ENCODE data around the gene EFCAB11. TPM values are rescaled to one million over a fixed set of nuclear protein-coding genes. Genes with fewer than 3 reads are reported as not detected.

EFCAB11 gene
- total and polyA plus RNA-seq, 2 donors (not counting 3 experiments of a cell fraction or from before 2014, with no cell fraction given) = 2.8 to 6.3 TPM

DNA sequence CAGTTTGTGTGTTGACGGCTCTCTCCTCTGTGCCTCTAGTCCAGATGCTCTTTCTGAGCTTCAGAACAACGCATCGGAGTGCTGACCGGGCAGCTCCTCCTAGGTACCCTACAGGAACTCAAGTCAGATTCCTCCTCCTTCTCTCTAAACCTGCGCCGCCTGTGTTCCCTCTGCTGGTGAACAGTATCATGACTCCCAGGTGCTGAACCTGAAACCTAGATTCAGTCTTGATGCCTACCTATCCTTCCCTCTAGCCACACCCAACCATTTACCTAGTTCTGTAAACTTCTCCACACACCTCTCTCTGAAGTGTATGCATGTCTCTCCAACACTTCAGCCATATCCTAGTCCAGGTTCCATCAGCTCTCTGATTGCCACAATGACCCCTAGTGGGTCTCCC lies 112.7 kb downstream of the EFCAB11 start:
- Histone ChIP-seq H2AFZ (ENCODE audit: low read depth, low read length) (no peak overlapping the region), H3K4me2 (ENCODE audit: insufficient read depth, low read length) (no peak overlapping the region), H3K4me1 (ENCODE audit: control insufficient read depth, extremely low read depth, insufficient read depth, low read length) (no peaks in the 10 kb centered on the region), H3K9me3 (replicated peaks; ENCODE audit: control insufficient read depth, insufficient read depth, low read length) (no peaks in the 10 kb centered on the region), H3K79me2 (ENCODE audit: control insufficient read depth, insufficient read depth, low read length) (no peaks in the 10 kb centered on the region), H3K36me3 (ENCODE audit: control insufficient read depth in 2 of 2, extremely low read depth in 1 of 2, insufficient read depth in 2 of 2, low read length in 2 of 2) (no peaks in the 10 kb centered on the region), H3K27me3 (ENCODE audit: control insufficient read depth in 2 of 2, insufficient read depth in 2 of 2, low read length in 2 of 2) (no peaks in the 10 kb centered on the region), H3K27ac (ENCODE audit: insufficient read depth, low read depth, low read length) (no peak overlapping the region), H3K9ac (replicated peaks; ENCODE audit: extremely low read depth, insufficient read depth, low read length) (no peak overlapping the region), H4K20me1 (replicated peaks; ENCODE audit: control insufficient read depth, extremely low read depth, insufficient read depth, low read length) (no peaks in the 10 kb centered on the region), H3K4me3 (replicated peaks in 1 of 3; ENCODE audit: insufficient read depth in 1 of 3, low read depth in 1 of 3, low read length in 3 of 3) (no peak overlapping the region), H3K9me1 (replicated peaks; ENCODE audit: control insufficient read depth, extremely low read depth, insufficient read depth, low read length) (no peaks in the 10 kb centered on the region)
- TF ChIP-seq GATA2 (IDR thresholded peaks at IDR 0.05; ENCODE audit: insufficient read depth, insufficient read length, low read depth, low read length) = no peak
- TF ChIP-seq, protein P1, sequence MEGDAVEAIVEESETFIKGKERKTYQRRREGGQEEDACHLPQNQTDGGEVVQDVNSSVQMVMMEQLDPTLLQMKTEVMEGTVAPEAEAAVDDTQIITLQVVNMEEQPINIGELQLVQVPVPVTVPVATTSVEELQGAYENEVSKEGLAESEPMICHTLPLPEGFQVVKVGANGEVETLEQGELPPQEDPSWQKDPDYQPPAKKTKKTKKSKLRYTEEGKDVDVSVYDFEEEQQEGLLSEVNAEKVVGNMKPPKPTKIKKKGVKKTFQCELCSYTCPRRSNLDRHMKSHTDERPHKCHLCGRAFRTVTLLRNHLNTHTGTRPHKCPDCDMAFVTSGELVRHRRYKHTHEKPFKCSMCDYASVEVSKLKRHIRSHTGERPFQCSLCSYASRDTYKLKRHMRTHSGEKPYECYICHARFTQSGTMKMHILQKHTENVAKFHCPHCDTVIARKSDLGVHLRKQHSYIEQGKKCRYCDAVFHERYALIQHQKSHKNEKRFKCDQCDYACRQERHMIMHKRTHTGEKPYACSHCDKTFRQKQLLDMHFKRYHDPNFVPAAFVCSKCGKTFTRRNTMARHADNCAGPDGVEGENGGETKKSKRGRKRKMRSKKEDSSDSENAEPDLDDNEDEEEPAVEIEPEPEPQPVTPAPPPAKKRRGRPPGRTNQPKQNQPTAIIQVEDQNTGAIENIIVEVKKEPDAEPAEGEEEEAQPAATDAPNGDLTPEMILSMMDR (IDR thresholded peaks at IDR 0.05; ENCODE audit: extremely low read depth in 1 of 2, insufficient read depth in 1 of 2, low read depth in 1 of 2, low read length in 2 of 2) = no peak
- DNase-seq (ENCODE audit: low read depth, low spot score) = no peak
- no TSS peak for BruUV-seq (replicated peaks)
- ChIA-PET CTCF (no interaction called here), POLR2A (no interaction called here)
- no peak for FAIRE-seq
- dilution Hi-C loops (cut with MboI; ENCODE audit: extremely low pct_ligation_motif_present, low sequenced_read_pairs) (no loop called here), intact Hi-C loops (cut with micrococcal nuclease) (no loop called here)

DNA sequence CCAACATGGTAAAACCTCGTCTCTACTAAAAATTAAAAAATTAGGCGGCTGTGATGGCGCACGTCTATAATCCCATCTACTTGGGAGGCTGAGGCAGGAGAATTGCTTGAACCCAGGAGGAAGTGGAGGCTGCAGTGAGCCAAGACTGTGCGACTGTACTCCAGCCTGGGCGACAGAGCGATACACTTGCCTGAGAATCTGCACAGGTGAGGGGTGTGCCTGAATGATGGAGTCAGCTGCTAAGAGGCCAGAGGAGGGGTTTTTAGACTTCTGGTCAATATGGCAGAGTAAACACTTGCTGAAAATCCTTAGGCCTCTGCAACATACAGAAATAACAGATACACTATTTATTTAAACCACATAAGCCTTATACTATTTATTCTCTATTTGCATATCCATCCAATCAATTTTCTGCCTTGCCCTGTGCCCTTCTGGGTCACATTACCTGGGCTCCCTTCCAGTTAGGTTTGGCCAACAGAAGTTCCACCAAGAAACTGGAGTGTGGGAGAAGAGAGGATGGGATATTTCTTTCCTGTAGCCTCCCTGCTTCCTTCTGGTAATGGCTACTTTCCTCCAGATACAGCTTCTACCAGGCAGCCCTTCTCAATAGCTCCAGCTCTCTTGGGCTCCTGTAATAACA lies 117.6 kb downstream of the EFCAB11 start:
- no peak for TF ChIP-seq JUN (IDR thresholded peaks at IDR 0.05; ENCODE audit: borderline replicate concordance, insufficient read depth, insufficient read length, low read depth)
- no peak for TF ChIP-seq MYC (IDR thresholded peaks at IDR 0.05; ENCODE audit: low read depth, low read length)
- TF ChIP-seq, protein P1 (IDR thresholded peaks at IDR 0.05; ENCODE audit: extremely low read depth in 1 of 2, insufficient read depth in 1 of 2, low read depth in 1 of 2, low read length in 2 of 2) = no peak
- TF ChIP-seq, protein P2, sequence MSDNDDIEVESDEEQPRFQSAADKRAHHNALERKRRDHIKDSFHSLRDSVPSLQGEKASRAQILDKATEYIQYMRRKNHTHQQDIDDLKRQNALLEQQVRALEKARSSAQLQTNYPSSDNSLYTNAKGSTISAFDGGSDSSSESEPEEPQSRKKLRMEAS (IDR thresholded peaks at IDR 0.05; ENCODE audit: insufficient read depth, insufficient read length) = no peak
- no peak for TF ChIP-seq POLR2AphosphoS5 (IDR thresholded peaks at IDR 0.05; ENCODE audit: insufficient read depth, low read depth, low read length)

More for the DNA sequence above, 117.6 kb downstream of the EFCAB11 start:
- Histone ChIP-seq H3K36me3 (ENCODE audit: control insufficient read depth in 2 of 2, extremely low read depth in 1 of 2, insufficient read depth in 2 of 2, low read length in 2 of 2) (no peaks in the 10 kb centered on the region), H3K9ac (replicated peaks; ENCODE audit: extremely low read depth, insufficient read depth, low read length) (no peak overlapping the region), H3K27me3 (ENCODE audit: control insufficient read depth in 2 of 2, insufficient read depth in 2 of 2, low read length in 2 of 2) (no peaks in the 10 kb centered on the region), H4K20me1 (replicated peaks; ENCODE audit: control insufficient read depth, extremely low read depth, insufficient read depth, low read length) (no peaks in the 10 kb centered on the region), H3K4me3 (replicated peaks in 1 of 3; ENCODE audit: insufficient read depth in 1 of 3, low read depth in 1 of 3, low read length in 3 of 3) (no peak overlapping the region), H3K4me2 (ENCODE audit: insufficient read depth, low read length) (no peak overlapping the region), H3K4me1 (ENCODE audit: control insufficient read depth, extremely low read depth, insufficient read depth, low read length) (no peaks in the 10 kb centered on the region), H2AFZ (ENCODE audit: low read depth, low read length) (no peak overlapping the region), H3K79me2 (ENCODE audit: control insufficient read depth, insufficient read depth, low read length) (no peaks in the 10 kb centered on the region), H3K9me1 (replicated peaks; ENCODE audit: control insufficient read depth, extremely low read depth, insufficient read depth, low read length) (no peaks in the 10 kb centered on the region), H3K27ac (ENCODE audit: insufficient read depth, low read depth, low read length) (no peak overlapping the region), H3K9me3 (replicated peaks; ENCODE audit: control insufficient read depth, insufficient read depth, low read length) (no peaks in the 10 kb centered on the region)
- no TSS peak for BruUV-seq (replicated peaks)
- POLR2A ChIA-PET = no interaction called here
- DNase-seq (ENCODE audit: low read depth, low spot score) (no peak), FAIRE-seq (no peak)
- dilution Hi-C loops (cut with MboI; ENCODE audit: extremely low pct_ligation_motif_present, low sequenced_read_pairs) = no loop called here
- intact Hi-C loops (cut with micrococcal nuclease) = no loop called here
- CTCF ChIA-PET = no interaction called here

All from endothelial cell of umbilical vein (primary cell).